IPS-18c (cell line): ENCODE data around the gene TULP1.
"Not testable (repeated sequence)": the region's sequence is repeated elsewhere in the genome, so short reads cannot be mapped to it uniquely, and the experiment has no call there.

Source experiments
- H3K4me3 ChIP-seq: 2 replicates; pipeline ENCODE4 v1.7.0; 2013; ENCODE audit warnings: low read depth, mild to moderate bottlenecking, low read length, moderate library complexity; ENCODE audit not compliant: insufficient read depth
- H3K9me3 ChIP-seq: one replicate; pipeline ENCODE4 v1.6.1; 2013; ENCODE audit warnings: mild to moderate bottlenecking, low read length, moderate library complexity; ENCODE audit not compliant: control insufficient read depth, insufficient read depth

Gene TULP1

GRCh38 chr6:35524380-35525020 lies 11.8 kb upstream of the TULP1 start:
- Histone ChIP-seq H3K9me3 (peaks cover 2% of the 10 kb centered on the region), H3K4me3 (no peak overlapping the region)

- Histone ChIP-seq H3K9me3 (peaks cover 2% of the 10 kb centered on the region), H3K4me3 (no peak overlapping the region)
These were observed 10.3 kb upstream of the TULP1 start for GRCh38 chr6:35522660-35523658.

GRCh38 chr6:35522151-35522550 lies 9.5 kb upstream of the TULP1 start:
- no peak overlapping the region for H3K4me3 ChIP-seq
- H3K9me3 ChIP-seq = peaks cover 2% of the 10 kb centered on the region

GRCh38 chr6:35521235-35521634 lies 8.5 kb upstream of the TULP1 start:
- no peak overlapping the region for H3K4me3 ChIP-seq
- H3K9me3 ChIP-seq = peaks cover 2% of the 10 kb centered on the region

- peaks cover 2% of the 10 kb centered on the region for H3K9me3 ChIP-seq
- H3K4me3 ChIP-seq = no peak overlapping the region
These were observed 6.8 kb upstream of the TULP1 start for GRCh38 chr6:35519313-35520015.

GRCh38 chr6:35518566-35519312 lies 6.0 kb upstream of the TULP1 start:
- H3K9me3 ChIP-seq = peaks cover 2% of the 10 kb centered on the region
- H3K4me3 ChIP-seq = no peak overlapping the region

GRCh38 chr6:35517978-35518377 lies 5.3 kb upstream of the TULP1 start:
- H3K4me3 ChIP-seq, H3K9me3 ChIP-seq: not testable (repeated sequence)

GRCh38 chr6:35516712-35517111 lies 4.0 kb upstream of the TULP1 start:
- no peaks in the 10 kb centered on the region for H3K9me3 ChIP-seq

GRCh38 chr6:35515939-35516338 lies 3.2 kb upstream of the TULP1 start:
- H3K4me3 ChIP-seq, H3K9me3 ChIP-seq: not testable (repeated sequence)

More at GRCh38 chr6:35516712-35517111, 4.0 kb upstream of the TULP1 start:
- H3K4me3 ChIP-seq = no peak overlapping the region

GRCh38 chr6:35514587-35514986 lies 1.9 kb upstream of the TULP1 start:
- no peak overlapping the region for H3K4me3 ChIP-seq
- no peaks in the 10 kb centered on the region for H3K9me3 ChIP-seq

- H3K4me3 ChIP-seq = peak overlapping the region; percentile 43; the same call in 1 of the 2 replicates
- no peaks in the 10 kb centered on the region for H3K9me3 ChIP-seq
These were observed 690 bp downstream of the TULP1 start for GRCh38 chr6:35512006-35512405.

- Histone ChIP-seq H3K9me3 (no peaks in the 10 kb centered on the region), H3K4me3 (peak overlapping the region; percentile 43; the same call in 1 of the 2 replicates)
These were observed 1.1 kb downstream of the TULP1 start for GRCh38 chr6:35511562-35511941.

GRCh38 chr6:35510916-35511561 lies 1.7 kb downstream of the TULP1 start:
- Histone ChIP-seq H3K9me3 (no peaks in the 10 kb centered on the region), H3K4me3 (peak overlapping the region; percentile 43)

GRCh38 chr6:35508542-35508941 lies 4.2 kb downstream of the TULP1 start:
- Histone ChIP-seq H3K4me3 (no peak overlapping the region), H3K9me3 (no peaks in the 10 kb centered on the region)

GRCh38 chr6:35508027-35508426 lies 4.7 kb downstream of the TULP1 start:
- H3K9me3 ChIP-seq = no peaks in the 10 kb centered on the region
- no peak overlapping the region for H3K4me3 ChIP-seq

- no peaks in the 10 kb centered on the region for H3K9me3 ChIP-seq
- H3K4me3 ChIP-seq = no peak overlapping the region
These were observed 5.5 kb downstream of the TULP1 start for GRCh38 chr6:35507221-35507620.

- Histone ChIP-seq H3K9me3 (no peaks in the 10 kb centered on the region), H3K4me3 (no peak overlapping the region)
These were observed 6.2 kb downstream of the TULP1 start for GRCh38 chr6:35506536-35506935.
